ENCODE measurements around the gene MAP7D1. TPM values are rescaled to one million over a fixed set of nuclear protein-coding genes. Genes with fewer than 3 reads are reported as not detected.

The MAP7D1 gene
- total RNA-seq, 1 donor from 2014 or later = 49.6 TPM

Small RNAs within 50 kb of the gene (small RNA-seq; reads per million reads assigned to genes)
- not detected for gene RN7SL131P (ENCODE audit: low replicate concordance)

Other genes with a start within 250 kb of the MAP7D1 start
- gene AGO3, start 225.1 kb upstream of the MAP7D1 start, total RNA-seq = 17.9 TPM
- 0.39 TPM for gene TEKT2, start 72.1 kb upstream of the MAP7D1 start, total RNA-seq
- 17.8 TPM for gene ADPRS, start 67.3 kb upstream of the MAP7D1 start, total RNA-seq
- gene COL8A2, start 30.9 kb upstream of the MAP7D1 start, total RNA-seq = 10.7 TPM
- gene TRAPPC3, start 6.7 kb upstream of the MAP7D1 start, total RNA-seq = 35.7 TPM
- gene THRAP3, start 68.3 kb downstream of the MAP7D1 start, total RNA-seq = 77.5 TPM
- 16.9 TPM for gene SH3D21, start 150.2 kb downstream of the MAP7D1 start, total RNA-seq
- gene EVA1B, start 167.5 kb downstream of the MAP7D1 start, total RNA-seq = 26.4 TPM
- 17.9 TPM for gene STK40, start 229.8 kb downstream of the MAP7D1 start, total RNA-seq
- gene LSM10, start 241.7 kb downstream of the MAP7D1 start, total RNA-seq = 7.3 TPM